Measurements from ENCODE around the gene P2RY13.

P2RY13 gene

GRCh38 chr3:151297429-151297828 lies 31.9 kb downstream of the P2RY13 start:
- in situ Hi-C loops (cut with MboI; ENCODE audit: low sequenced_read_pairs): loop anchor here (25.0 kb wide), 1 partner anchor 540 kb away; no protein-coding TSS in a partner anchor

GRCh38 chr3:151296226-151296625 lies 33.1 kb downstream of the P2RY13 start:
- in situ Hi-C loops (cut with MboI; ENCODE audit: low sequenced_read_pairs): loop anchor here (25.0 kb wide), 1 partner anchor 541 kb away; no protein-coding TSS in a partner anchor

- in situ Hi-C loops (cut with MboI; ENCODE audit: low sequenced_read_pairs): loop anchor here (25.0 kb wide), 1 partner anchor 544 kb away; no protein-coding TSS in a partner anchor
These were observed 36.2 kb downstream of the P2RY13 start for GRCh38 chr3:151293127-151293526.

GRCh38 chr3:151290673-151291072 lies 38.7 kb downstream of the P2RY13 start:
- in situ Hi-C loops (cut with MboI; ENCODE audit: low sequenced_read_pairs): loop anchor here (25.0 kb wide), 1 partner anchor 547 kb away; no protein-coding TSS in a partner anchor

- in situ Hi-C loops (cut with MboI; ENCODE audit: low sequenced_read_pairs): loop anchor here (25.0 kb wide), 1 partner anchor 548 kb away; no protein-coding TSS in a partner anchor
These were observed 39.9 kb downstream of the P2RY13 start for GRCh38 chr3:151289445-151289844.

GRCh38 chr3:151285940-151286339 lies 43.4 kb downstream of the P2RY13 start:
- in situ Hi-C loops (cut with MboI; ENCODE audit: low sequenced_read_pairs): loop anchor here (25.0 kb wide), 1 partner anchor 551 kb away; no protein-coding TSS in a partner anchor

- in situ Hi-C loops (cut with MboI; ENCODE audit: low sequenced_read_pairs): loop anchor here (25.0 kb wide), 1 partner anchor 553 kb away; no protein-coding TSS in a partner anchor
These were observed 45.4 kb downstream of the P2RY13 start for GRCh38 chr3:151283907-151284461.

GRCh38 chr3:151283387-151283786 lies 46.0 kb downstream of the P2RY13 start:
- in situ Hi-C loops (cut with MboI; ENCODE audit: low sequenced_read_pairs): loop anchor here (25.0 kb wide), 1 partner anchor 554 kb away; no protein-coding TSS in a partner anchor

GRCh38 chr3:151282921-151283320 lies 46.4 kb downstream of the P2RY13 start:
- in situ Hi-C loops (cut with MboI; ENCODE audit: low sequenced_read_pairs): loop anchor here (25.0 kb wide), 1 partner anchor 554 kb away; no protein-coding TSS in a partner anchor

GRCh38 chr3:151281671-151282324 lies 47.6 kb downstream of the P2RY13 start:
- in situ Hi-C loops (cut with MboI; ENCODE audit: low sequenced_read_pairs): loop anchor here (25.0 kb wide), 1 partner anchor 556 kb away; no protein-coding TSS in a partner anchor

- in situ Hi-C loops (cut with MboI; ENCODE audit: low sequenced_read_pairs): loop anchor here (5.0 to 25.0 kb wide), 3 partner anchors 53 to 559 kb away; no protein-coding TSS in a partner anchor
These were observed 51.1 kb downstream of the P2RY13 start, which contains the start of gene P2RY14 for GRCh38 chr3:151278230-151278629. TSS of gene P2RY14 (minus strand) at chr3:151278542. CDS start at chr3:151214316, 64,226 bp downstream.

- in situ Hi-C loops (cut with MboI; ENCODE audit: low sequenced_read_pairs): loop anchor here (5.0 to 25.0 kb wide), 3 partner anchors 52 to 561 kb away; no protein-coding TSS in a partner anchor
These were observed 52.7 kb downstream of the P2RY13 start for GRCh38 chr3:151276687-151277042.
